Lower leg skin (tissue), 4 donors: Measurements from ENCODE around the gene PPP2R2B. TPM values are rescaled to one million over a fixed set of nuclear protein-coding genes. Genes with fewer than 3 reads are reported as not detected.

ENCODE experiments used
- DNase-seq, 2 donors: peaks; one replicate each; pipeline ENCODE4 v3.0.0-alpha.2; 2019; ENCODE audit warnings: low spot score in 2 of 2
- H3K4me3 ChIP-seq: fragments of 200-600 bp; sonication (generic); 2 replicates; pipeline ENCODE4 v1.5.1; 2017; ENCODE audit warnings: mild to moderate bottlenecking, low read depth; ENCODE audit not compliant: poor library complexity, severe bottlenecking
- POLR2A ChIP-seq, 2 donors: fragments of 450-650 bp; IDR thresholded peaks; one replicate each; pipeline ENCODE4 v1.6.1; 2016 to 2017; ENCODE audit warnings: antibody characterized with exemption in 2 of 2, mild to moderate bottlenecking in 1 of 2, moderate library complexity in 1 of 2
- WGBS, 2 donors: methylation state at CpG; one replicate each; pipeline ENCODE4 v1.1.5; 2018; 5-methylcytosine and 5-hydroxymethylcytosine counted together
- intact Hi-C: fragments of 100-400 bp; cut with DNase I; formaldehyde crosslinking; loops from one replicate; pipeline ENCODE4 v1.15.0; 2023; ENCODE audit warnings: low total_unique reads
- total RNA-seq, 4 donors: library from RNA; depleted of rRNA; stranded (reverse); fragments of >200 nt; gene quantifications; one replicate each; pipeline ENCODE4 v1.1.0, GENCODE V29; 2016
- TF ChIP-seq, protein P1 (sequence below), 3 donors: fragments of 450-650 bp; IDR thresholded peaks; one replicate each; pipeline ENCODE4 v1.5.1; 2016; ENCODE audit warnings: antibody characterized with exemption in 3 of 3, mild to moderate bottlenecking in 3 of 3, moderate library complexity in 2 of 3

The PPP2R2B gene
- total RNA-seq, 4 donors from 2014 or later: 3.7 to 8.4 (median 4.5) TPM

DNA sequence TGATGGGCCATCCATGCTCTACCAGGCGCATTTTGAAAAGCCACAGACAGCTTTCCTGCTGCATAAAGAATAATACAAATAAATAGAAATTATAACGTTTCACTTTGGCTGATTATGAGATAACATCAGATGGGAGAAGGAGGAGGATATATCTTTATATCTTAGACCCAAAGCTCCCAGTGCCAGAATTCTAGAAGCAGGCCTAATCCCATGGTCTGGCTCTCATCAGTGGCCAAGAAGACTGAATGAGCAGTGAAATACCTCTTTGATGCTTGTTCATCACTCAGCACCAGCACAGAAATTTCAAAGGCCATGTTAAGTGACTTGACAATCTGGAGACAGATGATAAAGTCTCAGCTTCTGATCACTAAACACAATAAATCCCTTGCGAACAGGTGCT, 107.6 kb downstream of the PPP2R2B start:
- WGBS, 2 donors: 68 to 70% methylated on average over 3 of the region's 3 CpGs
- H3K4me3 ChIP-seq: no peak overlapping the region
- no peak for DNase-seq
- TF ChIP-seq, protein P1, sequence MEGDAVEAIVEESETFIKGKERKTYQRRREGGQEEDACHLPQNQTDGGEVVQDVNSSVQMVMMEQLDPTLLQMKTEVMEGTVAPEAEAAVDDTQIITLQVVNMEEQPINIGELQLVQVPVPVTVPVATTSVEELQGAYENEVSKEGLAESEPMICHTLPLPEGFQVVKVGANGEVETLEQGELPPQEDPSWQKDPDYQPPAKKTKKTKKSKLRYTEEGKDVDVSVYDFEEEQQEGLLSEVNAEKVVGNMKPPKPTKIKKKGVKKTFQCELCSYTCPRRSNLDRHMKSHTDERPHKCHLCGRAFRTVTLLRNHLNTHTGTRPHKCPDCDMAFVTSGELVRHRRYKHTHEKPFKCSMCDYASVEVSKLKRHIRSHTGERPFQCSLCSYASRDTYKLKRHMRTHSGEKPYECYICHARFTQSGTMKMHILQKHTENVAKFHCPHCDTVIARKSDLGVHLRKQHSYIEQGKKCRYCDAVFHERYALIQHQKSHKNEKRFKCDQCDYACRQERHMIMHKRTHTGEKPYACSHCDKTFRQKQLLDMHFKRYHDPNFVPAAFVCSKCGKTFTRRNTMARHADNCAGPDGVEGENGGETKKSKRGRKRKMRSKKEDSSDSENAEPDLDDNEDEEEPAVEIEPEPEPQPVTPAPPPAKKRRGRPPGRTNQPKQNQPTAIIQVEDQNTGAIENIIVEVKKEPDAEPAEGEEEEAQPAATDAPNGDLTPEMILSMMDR (IDR thresholded peaks at IDR 0.05): no peak
- no peak for TF ChIP-seq POLR2A (IDR thresholded peaks at IDR 0.05)
- intact Hi-C loops: no loop called here

DNA sequence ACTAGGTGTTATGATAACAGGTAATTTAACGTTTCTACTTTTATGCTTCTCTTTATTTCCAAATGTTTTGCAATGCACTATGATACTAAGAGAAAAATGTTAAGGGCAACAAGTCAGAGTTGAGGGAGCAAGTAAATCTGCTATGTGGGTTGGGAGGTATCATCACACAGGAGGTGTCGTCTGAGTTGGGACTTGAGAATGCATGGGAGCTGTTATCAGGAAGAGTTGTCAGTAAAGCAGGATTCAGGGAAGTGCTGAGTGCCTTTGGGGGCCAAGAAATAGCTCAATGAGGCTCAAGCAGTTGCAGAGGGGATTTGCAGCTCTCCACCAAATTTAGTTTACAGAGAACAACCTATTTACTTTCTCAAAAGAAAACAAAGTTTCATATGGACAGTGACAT, 108.0 kb downstream of the PPP2R2B start:
- intact Hi-C loops: no loop called here
- H3K4me3 ChIP-seq: no peak overlapping the region
- DNase-seq: no peak
- TF ChIP-seq, protein P1 (IDR thresholded peaks at IDR 0.05): no peak
- no peak for TF ChIP-seq POLR2A (IDR thresholded peaks at IDR 0.05)
- 62 to 68% methylated on average over 2 of the region's 2 CpGs for WGBS, 2 donors

DNA sequence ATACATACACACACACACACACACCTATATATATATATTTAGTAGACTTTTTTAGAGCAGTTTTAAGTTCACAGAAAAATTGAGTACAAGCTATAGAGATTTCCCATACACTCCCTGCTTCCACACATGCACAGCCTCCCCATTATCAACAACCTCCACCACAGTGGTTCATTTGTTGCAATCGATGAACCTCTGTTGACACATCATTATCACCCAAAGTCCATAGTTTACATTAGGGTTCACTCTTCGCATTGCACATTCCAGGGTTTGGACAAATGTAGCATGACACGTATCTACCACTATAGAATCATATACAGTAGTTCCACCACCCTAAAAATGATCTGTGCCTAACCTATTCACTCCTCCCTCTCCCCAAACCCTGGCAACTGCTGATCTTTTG, 111.0 kb downstream of the PPP2R2B start:
- H3K4me3 ChIP-seq: no peak overlapping the region
- 88 to 94% methylated on average over 3 of the region's 3 CpGs for WGBS, 2 donors
- intact Hi-C loops: no loop called here

DNA sequence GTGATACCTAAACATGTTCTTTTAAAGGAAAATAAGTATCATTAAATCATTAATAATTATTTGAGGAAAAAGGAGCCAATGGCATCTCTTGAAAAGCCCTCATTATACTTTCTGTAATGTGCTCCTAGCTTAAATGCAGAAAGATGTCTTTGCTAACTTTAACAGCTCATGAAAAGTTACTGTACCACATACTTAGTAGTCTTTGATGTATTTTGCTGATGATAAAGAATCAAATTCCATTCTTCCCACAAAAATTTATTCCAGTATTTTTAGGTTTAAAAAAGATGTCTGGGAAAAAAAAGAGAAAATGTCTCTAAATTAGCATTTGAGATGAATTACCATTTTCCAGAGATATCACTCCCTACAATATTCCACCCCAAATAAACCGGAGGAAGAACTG, 112.5 kb downstream of the PPP2R2B start:
- no peak for DNase-seq
- TF ChIP-seq POLR2A (IDR thresholded peaks at IDR 0.05): no peak
- TF ChIP-seq, protein P1 (IDR thresholded peaks at IDR 0.05): no peak
- intact Hi-C loops: no loop called here
- 56 to 77% methylated on average over 1 of the region's 1 CpG for WGBS, 2 donors
- H3K4me3 ChIP-seq: no peak overlapping the region

More for the DNA sequence above, 111.0 kb downstream of the PPP2R2B start:
- no peak for TF ChIP-seq POLR2A (IDR thresholded peaks at IDR 0.05)
- TF ChIP-seq, protein P1 (IDR thresholded peaks at IDR 0.05): no peak
- no peak for DNase-seq

DNA sequence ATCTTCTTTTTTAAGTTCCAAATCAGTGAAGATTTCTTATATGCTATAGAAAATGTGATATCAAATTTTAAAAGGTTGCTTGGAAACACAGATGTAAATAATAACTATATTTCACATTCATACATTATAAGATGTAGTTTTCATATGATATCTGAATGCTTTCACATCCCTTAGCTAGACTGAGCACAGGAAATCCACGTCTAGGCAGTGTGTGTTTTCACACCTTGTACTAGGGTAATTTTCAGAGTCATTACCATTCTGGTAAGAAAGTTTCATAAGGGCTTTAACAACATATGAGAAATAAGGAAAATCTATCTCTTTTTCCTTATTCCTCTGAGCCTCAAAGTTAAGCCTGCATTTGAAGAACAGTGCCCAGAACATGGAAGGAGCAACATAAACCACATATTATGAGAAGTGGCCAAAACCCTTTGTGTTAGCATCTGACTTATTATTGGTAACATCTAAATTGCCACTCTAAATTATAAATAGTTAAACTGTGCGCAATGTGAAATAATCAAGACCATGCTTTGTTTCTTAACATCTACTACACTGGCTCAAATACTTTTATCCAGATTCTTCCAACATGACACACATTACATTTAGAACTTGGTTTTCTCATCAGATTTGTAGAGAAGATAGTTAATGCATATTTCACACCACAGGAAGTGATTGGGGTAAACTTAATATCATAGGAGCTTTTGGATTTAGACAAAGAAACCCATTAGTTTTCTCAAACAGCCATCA, 113.3 kb downstream of the PPP2R2B start:
- intact Hi-C loops: no loop called here
- TF ChIP-seq POLR2A (IDR thresholded peaks at IDR 0.05): no peak
- TF ChIP-seq, protein P1 (IDR thresholded peaks at IDR 0.05): no peak
- H3K4me3 ChIP-seq: no peak overlapping the region
- WGBS, 2 donors: 53 to 58% methylated on average over 2 of the region's 2 CpGs
- DNase-seq: no peak

DNA sequence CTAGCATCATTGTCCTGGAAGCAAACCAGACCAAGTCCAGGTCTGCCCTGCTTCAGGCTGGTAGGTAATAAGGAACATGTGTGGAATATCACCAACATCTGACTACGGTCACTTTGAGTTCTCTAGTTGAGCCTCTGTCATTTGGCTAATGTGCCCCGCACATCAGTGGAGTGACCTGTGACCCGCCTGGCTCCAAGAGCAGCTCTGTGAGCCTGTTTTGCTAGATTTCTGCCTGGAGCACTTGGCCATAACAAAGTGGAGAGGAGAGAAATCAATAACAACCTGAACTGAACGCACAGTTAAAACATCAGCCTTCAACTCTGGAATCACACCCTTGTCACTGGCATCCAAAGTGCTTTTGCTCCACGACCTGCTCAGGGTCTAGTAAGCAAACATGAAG, 115.7 kb downstream of the PPP2R2B start:
- H3K4me3 ChIP-seq: no peak overlapping the region
- intact Hi-C loops: no loop called here
- 52 to 56% methylated on average over 5 of the region's 5 CpGs for WGBS, 2 donors
- TF ChIP-seq, protein P1 (IDR thresholded peaks at IDR 0.05): no peak
- no peak for TF ChIP-seq POLR2A (IDR thresholded peaks at IDR 0.05)
- DNase-seq: no peak
